CD4-positive, alpha-beta T cell treated with Interleukin-15 for 1 hour (primary cell): Measurements from ENCODE around the gene SSX2B.
"Not testable (repeated sequence)": the region's sequence is repeated elsewhere in the genome, so short reads cannot be mapped to it uniquely, and the experiment has no call there.

Source experiments
- DNase-seq: peaks from one replicate; pipeline ENCODE4 v3.0.0-alpha.2; 2020

SSX2B gene

GRCh38 chrX:52750952-52751351 is at the start of gene SSX2B:
Gene SSX2B, plus strand, starts transcription at chrX:52751252. Its CDS starts 1,429 bp downstream, at chrX:52752681.
- DNase-seq, result not testable (repeated sequence)

DNA sequence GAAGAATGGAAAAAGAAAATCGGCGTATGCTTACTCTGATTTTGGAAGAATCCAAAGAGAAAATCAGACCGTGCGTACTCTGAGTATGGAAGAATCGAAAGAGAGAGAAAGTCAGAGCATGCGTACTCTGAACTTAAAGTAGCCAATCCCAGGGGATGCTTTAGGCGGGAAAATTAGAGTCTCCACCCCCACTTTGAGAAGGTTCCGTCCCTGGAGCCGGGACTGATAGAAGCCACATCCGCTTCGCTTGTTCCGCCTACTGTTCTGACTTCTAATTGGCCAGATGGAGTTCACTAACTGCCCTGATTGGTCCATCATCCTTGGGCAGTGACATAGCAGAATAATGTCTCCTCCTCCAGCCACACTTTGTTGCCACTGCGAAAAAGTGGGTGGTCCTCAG is 44.0 kb upstream of the SSX2B start, which contains the start of gene SSX2:
SSX2 (minus strand) TSS at position 101 of the 400 bp plus-strand sequence. CDS start 1,429 bp downstream, outside the sequence.
- DNase-seq, result not testable (repeated sequence)

DNA sequence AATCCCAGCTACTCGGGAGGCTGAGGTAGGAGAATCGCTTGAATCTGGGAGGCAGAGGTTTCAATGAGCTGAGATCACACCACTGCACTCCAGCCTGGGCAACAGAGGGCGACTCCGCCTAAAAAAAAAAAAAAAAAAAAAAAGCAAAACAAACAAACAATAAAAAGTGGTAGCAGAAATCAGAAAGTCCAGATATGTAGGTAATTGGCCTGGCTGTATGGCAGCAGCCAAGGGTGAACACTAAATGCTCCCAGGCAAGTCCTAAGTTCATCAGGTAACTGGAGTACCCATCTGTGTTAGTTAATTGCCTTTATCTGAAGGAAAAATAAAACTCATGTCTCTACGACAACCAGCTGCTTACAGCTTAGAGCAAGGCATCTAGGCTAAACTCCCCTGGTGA is 14.9 kb downstream of the SSX2B start:
- DNase-seq, result not testable (repeated sequence)

DNA sequence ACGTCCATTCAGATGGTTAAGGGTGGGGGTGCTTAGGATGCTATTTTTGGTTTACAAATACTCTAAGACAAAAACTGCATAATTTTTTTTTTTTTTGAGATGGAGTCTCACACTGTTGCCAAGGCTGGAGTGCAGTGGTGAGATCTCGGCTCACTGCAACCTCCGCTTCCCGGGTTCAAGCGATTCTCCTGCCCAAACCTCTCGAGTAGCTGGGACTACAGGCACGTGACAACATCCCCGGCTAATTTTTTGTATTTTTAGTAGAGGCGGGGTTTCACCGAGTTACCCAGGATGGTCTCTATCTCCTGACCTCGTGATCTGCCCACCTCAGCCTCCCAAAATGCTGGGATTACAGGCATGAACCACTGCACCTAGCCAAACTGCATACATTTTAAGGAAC is 22.5 kb downstream of the SSX2B start:
- DNase-seq, result not testable (repeated sequence)

DNA sequence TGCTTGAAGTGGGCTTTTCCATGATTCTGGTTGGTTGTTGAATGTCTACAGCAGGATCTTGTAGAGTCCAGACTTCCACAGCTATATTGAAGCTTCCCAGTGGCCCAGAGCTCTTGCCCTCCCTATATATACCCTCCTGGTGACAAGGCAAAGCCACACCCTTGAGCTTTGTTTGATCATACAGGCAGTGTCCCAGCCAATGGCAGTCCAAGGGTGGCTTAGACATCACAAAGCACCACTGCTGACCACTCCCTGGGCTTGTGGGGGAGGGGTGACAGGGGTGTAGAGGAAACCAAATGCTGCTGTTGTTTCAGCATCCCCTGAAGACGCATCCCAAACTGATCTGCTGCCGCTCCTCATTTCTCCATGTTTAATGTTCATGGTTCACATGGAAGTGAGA is 46.3 kb downstream of the SSX2B start, which contains the start of gene SPANXN5:
SPANXN5 (minus strand) TSS at position 101 of the 400 bp plus-strand sequence; CDS start at position 22, 79 bp downstream.
- DNase-seq, result not testable (repeated sequence)

DNA sequence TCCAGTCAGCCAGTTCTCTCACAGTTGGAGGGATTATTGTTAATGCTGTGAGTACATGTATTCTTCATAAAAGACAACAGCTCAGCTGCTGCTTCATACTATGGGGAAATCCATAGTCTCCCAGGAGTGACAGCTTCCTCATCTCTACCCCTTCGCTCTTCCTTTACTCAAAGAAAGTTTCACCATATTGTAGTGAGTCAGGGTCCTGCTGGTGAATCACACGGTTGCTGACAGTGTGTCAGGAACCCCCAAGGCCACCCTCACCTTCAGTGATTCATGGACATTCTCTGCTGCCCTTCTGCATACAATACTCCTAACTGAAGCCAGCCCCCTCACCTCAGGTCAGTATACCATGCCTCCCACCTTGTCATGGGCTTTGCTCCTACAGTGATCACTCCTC is 53.8 kb downstream of the SSX2B start:
- not testable (repeated sequence) for DNase-seq
